GM21526 (cell line): ENCODE results near the gene TNFAIP8.

Experiments
- ATAC-seq: cut with Tn5 transposase; IDR thresholded peaks from one replicate; pipeline ENCODE4 v1.9.1; 2021; ENCODE audit warnings: moderate library complexity; ENCODE audit not compliant: unreplicated experiment, low FRiP score

Gene TNFAIP8

DNA sequence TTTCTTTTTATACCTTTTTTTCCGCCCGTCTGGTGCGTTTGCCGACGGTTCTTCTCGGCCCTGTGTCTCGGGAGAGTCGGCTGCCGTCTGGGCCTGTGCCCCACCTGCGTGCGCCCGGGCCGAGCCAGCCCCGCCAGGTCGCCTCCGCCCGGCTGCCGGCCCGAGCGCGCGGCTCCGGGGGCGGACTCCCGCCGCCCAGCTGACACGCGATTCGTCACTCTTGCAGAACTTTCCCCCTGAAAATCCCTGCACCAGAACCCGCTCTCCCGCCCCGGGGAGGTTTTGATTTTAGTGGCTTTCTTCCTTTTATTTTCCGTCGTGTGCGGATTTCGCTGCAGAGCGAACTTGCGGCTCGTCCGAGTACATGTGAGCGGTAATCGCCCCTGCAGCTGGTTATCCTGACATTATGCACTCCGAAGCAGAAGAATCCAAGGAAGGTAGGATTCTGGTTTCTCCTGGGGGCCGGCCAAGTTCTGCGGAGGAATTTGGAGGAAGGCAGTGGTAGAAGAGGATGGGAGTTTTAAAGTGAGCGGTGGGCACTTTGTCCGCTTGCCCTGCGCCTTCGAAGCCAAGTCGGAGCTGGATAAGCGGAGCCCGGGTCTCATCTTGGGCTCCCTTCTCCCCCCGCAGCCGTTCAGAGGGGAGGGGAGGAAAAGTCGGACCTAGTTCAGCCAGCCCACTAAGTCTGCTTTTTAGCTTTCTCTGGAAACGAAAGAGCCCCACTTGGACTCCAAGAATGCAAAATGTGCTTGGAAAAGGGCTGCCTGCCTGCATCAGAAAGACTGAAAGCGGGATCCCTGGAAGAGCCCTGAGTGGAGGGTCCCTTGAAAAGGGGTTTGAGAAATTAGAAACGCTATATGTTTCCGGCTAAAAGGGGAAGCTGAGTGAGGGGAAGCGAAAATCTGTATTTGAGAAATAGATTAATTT is at the start of gene TNFAIP8:
TSS of gene TNFAIP8 (plus strand) at position 335 of the 927 bp plus-strand sequence. CDS start at position 407, 72 bp downstream.
- peak; percentile 35 for ATAC-seq

- no peak for ATAC-seq
These were observed 48.6 kb upstream of the TNFAIP8 start for GRCh38 chr5:119307170-119307569.

DNA sequence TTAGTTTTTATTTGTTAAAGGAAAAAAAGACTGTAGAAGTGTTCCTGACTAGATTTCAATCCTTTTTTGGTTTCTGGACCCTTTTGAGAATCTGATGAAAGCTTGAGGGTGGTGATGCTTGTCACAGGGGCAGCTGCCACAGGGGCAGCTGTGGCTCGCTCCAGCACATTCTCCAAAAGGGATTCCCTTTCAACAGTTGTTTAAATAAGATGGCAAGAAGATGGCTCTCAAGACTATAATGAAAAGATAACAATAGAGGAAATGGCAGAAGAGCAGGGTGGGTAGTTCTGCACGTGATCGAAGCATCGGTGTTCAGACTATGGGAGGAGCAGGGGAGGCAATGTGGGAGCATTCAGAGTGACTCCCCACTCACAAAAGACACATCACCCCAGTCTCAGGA is 46.5 kb upstream of the TNFAIP8 start:
- ATAC-seq = peak; percentile 8

DNA sequence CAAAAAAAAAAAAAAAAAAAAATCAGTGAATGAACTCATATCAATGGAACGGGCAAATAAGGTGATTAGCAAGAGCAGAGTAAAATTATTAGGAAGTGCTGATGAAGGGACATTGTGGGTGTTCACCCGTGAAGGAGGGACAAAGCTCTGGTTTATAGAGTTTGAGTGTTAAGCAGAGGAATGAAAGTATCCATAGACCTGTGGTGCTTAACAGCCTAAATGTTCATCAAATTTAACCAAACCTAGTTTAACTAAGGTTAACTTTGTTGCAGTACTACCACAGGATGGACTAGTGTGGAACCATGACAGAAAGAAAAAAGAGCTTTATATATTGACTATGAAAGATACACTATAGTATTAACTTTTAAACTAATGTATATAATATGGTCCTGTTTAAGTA is 44.1 kb upstream of the TNFAIP8 start:
- ATAC-seq = no peak

- no peak for ATAC-seq
These were observed 43.4 kb upstream of the TNFAIP8 start for GRCh38 chr5:119312403-119312802.

GRCh38 chr5:119313197-119313596 is 42.6 kb upstream of the TNFAIP8 start:
- ATAC-seq = no peak

DNA sequence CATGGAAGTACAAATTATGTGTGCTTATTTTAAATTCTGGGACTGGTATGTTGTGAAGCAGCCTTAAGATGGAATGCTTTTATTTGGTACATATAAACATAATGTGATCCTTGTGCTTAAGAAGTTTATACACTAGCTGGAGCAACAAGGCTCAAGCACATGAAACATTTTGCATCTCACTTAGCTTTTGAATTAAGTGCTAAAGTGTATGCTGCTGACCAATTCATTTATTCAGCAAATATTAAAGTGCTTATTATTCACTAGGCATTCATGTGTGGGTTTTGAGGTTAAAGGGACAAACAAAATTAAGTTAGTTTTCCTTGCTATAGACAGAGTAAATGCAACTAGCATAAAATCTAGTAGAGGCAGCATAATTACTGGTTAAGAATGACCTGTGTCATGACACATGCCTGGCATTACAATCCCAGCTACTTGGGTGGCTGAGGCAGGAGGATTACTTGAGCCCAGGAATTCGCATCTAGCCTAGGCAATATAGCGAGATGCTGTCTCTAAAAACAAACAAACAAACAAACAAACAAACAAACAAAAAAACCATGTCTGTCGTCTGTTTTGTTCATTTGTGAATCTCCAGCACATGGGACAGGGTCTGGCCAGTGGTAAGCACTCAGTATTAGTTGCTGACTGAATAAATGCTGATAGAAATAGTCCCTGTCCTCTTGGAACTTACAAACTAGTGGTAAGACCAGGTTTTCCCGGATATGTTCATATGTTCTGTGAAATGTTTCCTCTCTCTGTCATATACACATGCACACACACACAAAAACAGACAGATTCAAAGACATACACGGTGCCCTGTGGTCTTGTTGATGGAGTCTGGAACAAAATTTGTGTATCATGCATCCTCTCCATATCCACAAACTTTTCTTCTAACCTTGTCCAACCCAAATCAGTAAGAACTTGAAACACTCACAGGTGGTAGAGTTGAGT is 41.9 kb upstream of the TNFAIP8 start:
- ATAC-seq = no peak

DNA sequence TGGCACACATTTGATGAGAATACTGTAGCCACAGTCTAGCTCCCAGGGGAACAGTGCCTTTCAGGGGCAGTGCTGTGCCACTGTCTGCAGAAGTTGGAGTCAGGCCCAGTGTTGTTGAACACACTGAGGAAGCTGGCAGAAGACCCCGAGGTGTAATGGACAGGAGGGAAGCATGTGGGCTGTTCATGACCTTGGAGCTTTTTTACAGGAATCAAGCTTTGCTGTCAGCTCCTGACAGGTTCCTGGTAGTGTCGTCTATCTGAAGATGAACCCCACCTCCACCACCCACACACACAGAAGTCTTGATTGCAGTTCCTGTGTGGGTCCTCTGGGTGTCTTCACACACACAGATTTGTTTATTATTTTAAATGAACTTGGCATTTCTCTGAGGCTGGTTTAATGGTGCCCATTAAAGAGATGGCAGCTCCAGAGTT is 40.3 kb upstream of the TNFAIP8 start:
- peak; percentile 72 for ATAC-seq

DNA sequence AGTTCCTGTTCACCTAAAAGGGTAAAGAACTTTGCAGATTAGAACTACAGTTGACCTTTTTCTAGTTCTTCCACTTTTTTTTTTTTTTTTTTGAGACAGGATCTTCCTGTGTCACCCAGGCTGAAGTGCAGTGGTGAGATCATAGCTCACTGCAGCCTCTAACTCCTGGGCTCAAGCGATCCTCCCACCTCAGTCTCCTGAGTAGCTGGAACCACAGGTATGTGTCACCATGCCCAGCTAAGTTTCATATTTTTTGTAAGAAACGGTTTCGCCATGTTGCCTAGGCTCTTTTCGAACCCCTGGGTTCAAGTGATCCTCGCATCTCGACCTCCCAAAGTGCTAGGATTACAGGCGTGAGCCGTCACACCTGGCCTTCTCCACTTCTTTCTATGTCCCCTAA is 39.7 kb upstream of the TNFAIP8 start:
- no peak for ATAC-seq

GRCh38 chr5:119316906-119317305 is 38.9 kb upstream of the TNFAIP8 start:
- ATAC-seq = no peak

GRCh38 chr5:119318256-119318894 is 37.4 kb upstream of the TNFAIP8 start:
- peak; percentile 37 for ATAC-seq

DNA sequence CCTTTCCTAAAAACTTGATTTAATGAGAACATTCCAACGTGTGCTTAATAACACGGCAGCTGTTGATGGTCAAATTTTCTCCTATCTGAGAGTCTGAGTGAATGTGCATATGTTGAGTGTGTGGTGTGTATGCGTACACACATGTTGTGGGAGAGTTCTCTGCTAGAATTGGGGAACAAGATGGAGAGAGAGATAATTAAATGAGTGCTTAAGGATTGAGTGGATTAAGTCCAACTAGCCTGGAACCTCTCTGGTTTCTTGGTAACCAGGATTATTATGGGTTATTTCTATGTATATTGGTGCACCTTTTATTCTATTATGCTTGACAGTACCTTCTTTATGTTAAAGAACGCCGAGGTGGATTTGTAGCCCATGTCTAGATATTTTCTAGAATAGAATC is 36.4 kb upstream of the TNFAIP8 start:
- no peak for ATAC-seq

- no peak for ATAC-seq
These were observed 35.9 kb upstream of the TNFAIP8 start for GRCh38 chr5:119319890-119320289.

- ATAC-seq = no peak
These were observed 34.1 kb upstream of the TNFAIP8 start for GRCh38 chr5:119321569-119322311.

GRCh38 chr5:119322312-119322947 is 33.4 kb upstream of the TNFAIP8 start:
- ATAC-seq = no peak

GRCh38 chr5:119322948-119323537 is 32.8 kb upstream of the TNFAIP8 start:
- peak; percentile 56 for ATAC-seq

- ATAC-seq = no peak
These were observed 32.2 kb upstream of the TNFAIP8 start for GRCh38 chr5:119323601-119324000.

GRCh38 chr5:119324842-119325241 is 31.0 kb upstream of the TNFAIP8 start:
- ATAC-seq = no peak

DNA sequence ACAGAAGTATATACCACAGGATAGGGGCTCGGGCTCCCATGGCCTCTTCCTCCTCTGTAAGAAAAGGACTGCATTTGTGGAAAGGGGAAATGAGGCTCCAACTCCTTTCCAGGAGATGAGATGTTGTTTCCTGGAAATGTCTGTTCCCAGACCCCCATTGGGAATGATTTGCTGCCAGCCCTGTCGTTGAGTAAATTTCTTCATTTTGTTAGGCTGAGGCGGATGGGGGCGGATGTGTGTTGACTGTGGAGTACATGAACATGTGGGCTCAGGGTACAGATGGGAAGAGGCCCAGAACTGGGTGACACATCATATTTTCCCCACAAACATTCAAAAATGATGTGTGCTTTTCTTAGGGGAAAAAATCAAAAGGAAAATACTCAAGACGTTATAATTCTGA is 28.8 kb upstream of the TNFAIP8 start:
- no peak for ATAC-seq
